C4-2B (cell line): Measurements from ENCODE around the gene INTS13.

Source experiments
- H3K27ac ChIP-seq: fragments of 450-650 bp; 2 replicates; pipeline ENCODE4 v1.5.1; 2017
- CTCF ChIP-seq: fragments of 450-650 bp; conservative IDR thresholded peaks from 2 replicates; pipeline ENCODE4 v1.5.1; 2017; ENCODE audit warnings: mild to moderate bottlenecking
- ZFX ChIP-seq: fragments of 450-650 bp; IDR thresholded peaks from 2 replicates; pipeline ENCODE4 v1.6.1; 2017

INTS13 gene

GRCh38 chr12:26884765-26885576 lies 52.8 kb downstream of the INTS13 start:
- no peak for TF ChIP-seq ZFX
- peak; percentile 99 for TF ChIP-seq CTCF
- H3K27ac ChIP-seq, result no peak overlapping the region

- H3K27ac ChIP-seq, result no peak overlapping the region
- TF ChIP-seq CTCF (no peak), ZFX (no peak)
Measured at GRCh38 chr12:26880625-26881024, 57.2 kb downstream of the INTS13 start.

- TF ChIP-seq CTCF, result no peak
- no peak overlapping the region for H3K27ac ChIP-seq
Measured at GRCh38 chr12:26878661-26879119, 59.1 kb downstream of the INTS13 start.

- TF ChIP-seq CTCF (no peak), ZFX (no peak)
- no peak overlapping the region for H3K27ac ChIP-seq
Measured at GRCh38 chr12:26874501-26875296, 63.1 kb downstream of the INTS13 start.

GRCh38 chr12:26872625-26873024 lies 65.2 kb downstream of the INTS13 start:
- no peak overlapping the region for H3K27ac ChIP-seq
- TF ChIP-seq CTCF (no peak), ZFX (no peak)

GRCh38 chr12:26871985-26872384 lies 65.8 kb downstream of the INTS13 start:
- no peak overlapping the region for H3K27ac ChIP-seq
- no peak for TF ChIP-seq CTCF
- no peak for TF ChIP-seq ZFX
